EH (cell line): ENCODE results near the gene VPS8.

Experiments used
- DNase-seq: peaks from one replicate; pipeline ENCODE4 v3.0.0-alpha.2; 2015; ENCODE audit warnings: low read depth

VPS8 gene

DNA sequence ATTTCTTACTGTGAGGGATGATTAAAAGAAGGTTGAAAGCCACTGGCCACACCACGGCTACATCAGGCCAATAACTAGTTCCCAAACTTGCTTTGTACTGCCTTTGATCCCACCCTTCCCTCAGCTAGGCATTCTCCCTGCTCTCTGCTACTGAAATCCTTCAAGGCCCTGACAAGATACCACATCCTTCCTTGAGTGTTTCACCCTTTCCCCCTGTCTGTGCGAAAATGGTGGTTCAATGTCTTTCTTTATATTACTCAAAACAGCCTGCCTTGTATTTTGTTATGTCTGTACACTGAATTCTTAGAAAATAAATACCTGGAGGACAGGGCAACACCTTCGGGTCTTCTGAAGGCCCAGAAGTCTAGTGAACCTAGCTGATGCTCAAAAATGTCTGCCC, 932 bp upstream of the VPS8 start:
- no peak for DNase-seq

DNA sequence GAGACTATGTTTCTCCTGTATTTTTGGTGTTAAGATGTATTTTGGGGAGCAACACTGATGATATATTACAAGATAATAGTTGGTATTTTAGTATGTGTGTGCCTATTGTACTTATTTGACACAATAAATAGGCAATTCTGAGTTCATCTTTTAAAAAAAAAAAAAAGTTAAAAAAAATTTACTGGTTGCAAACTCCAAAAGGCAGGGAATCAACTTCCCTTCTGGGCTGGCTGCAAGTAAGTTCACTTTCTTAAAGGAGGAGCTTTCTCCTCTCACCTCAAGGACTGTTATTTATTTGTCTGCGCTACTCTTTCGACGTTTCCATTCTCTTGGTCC, 335 bp upstream of the VPS8 start:
- no peak for DNase-seq

DNA sequence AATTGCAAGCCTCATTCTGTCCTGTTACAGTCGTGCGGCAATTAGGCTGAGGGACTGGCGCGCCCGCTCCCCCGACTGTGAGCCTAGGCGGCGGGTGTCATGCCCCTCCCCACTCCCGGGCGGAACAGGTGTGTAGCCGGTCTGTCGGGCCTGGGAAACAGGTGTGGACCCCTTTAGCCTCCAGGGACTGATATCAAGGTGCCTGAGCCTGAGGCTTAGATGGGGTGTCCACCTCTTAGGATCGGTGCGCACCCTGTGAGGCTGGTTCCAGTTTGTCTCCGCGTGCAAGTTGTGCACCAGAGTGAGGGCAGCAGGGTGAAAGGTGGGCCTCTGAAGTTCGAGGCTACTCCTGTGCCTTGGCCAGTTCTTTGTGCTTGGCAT, 686 bp downstream of the VPS8 start:
- DNase-seq: no peak

DNA sequence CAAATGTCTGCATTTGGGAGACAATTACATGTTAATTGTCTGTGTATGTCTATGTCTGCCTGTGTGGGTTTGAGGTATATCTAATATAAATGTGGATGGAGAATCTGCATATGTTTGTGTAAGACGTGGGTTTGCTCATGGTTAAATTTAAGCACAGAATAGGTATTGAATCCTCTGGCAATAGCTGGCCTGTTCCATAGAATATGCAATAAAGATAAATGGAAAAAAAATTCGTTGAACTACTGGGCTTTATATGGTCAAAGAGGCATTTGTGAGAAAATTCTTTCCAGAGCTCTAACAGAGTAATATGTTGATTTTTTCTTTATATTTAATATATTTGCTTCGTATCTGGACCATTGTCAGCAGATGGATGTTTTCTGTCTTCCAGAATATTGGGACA, 1.4 kb downstream of the VPS8 start:
- DNase-seq: no peak

DNA sequence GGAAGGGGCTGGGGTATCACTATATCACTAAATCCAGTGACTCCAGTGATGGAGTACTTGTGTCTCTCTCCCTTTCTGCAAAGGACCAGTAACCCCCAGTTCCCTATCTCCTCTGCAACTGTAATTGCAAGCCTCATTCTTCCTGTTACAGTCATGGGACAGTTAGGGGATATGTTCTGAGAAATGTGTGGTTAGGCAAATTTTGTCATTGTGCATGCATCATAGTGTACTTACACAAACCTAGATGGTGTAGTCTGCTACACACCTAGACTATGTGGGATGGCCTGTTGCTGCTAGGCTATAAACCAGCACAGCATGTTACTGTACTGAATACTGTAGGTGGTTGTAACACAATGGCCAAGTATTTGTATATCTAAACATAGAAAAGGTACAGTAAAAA, 2.2 kb downstream of the VPS8 start:
- DNase-seq: peak; percentile 19

DNA sequence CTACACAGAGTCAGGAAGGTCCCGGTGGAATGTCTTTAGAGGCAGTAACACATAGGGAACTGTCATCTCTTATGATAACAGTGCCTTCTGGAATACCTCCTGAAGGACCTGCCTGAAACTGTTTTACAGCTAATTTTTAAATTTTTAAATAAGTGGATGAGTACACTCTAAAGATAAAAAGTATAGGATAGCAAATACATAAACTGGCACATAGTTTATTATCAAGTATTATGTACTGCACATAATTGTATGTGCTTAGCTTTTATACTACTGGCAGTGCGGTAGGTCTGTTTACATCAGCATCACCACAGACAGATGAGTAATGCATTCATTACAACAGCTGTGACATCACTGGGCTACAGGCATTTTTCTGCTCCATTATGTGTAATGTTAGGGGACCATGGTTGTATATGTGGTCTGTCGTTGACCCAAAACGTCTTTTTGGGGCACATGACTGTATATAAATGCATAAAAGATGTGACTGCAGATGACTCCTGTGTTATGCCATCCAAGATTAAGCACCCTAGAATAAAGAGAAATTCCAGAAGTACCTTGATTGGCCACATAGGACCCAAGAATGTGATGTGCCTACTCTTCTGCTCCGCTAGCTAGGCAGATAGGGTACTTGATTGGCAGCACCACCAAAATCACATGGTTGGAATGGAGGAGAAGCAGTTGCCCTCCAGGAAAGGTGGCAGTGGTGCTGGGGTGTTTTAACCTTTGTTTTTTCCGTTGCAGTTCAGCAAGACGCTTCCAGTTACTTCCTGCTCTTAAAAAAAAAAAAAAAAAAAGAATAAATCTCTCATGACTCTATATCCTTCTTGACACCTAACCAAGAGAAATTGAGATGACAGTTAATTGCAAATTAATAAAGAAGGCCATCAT, 3.3 kb downstream of the VPS8 start:
- peak; percentile 86 for DNase-seq

DNA sequence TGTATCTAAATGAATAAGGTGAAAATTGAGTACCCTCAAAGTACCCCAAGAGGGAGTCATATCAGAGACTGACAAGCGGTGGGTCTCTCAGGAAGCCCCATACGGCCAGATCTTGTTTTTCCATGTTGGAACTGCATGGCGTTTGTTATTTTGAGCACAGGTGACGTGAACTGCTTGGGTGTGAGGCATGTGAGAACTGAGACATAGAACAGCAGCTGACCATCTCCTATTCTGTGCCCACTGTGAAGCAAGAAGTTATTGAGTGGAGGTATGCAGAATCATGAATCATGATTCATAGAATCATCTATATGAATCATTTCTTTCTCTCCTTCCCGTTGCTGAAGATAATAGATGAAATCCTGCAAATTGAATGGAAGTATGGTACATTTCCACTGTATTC, 4.6 kb downstream of the VPS8 start:
- no peak for DNase-seq

DNA sequence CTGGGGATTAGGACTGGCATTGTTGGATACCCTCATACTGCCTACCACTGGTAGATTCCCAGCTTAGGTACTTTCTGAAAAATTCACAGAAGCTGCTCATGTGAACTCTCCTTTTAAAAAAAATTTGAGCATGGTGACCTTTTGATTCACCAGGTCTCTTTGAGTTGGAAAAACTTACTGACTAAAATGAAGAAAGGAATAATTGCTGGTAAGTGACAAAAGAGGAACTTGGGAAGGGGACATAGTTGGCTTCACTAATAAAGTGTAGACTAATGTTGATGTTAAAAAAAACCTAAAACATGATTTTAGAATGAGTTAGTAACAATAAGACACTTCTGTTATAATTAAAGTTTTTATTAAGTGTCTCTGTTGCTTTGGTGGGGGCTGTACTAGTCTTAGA, 8.6 kb downstream of the VPS8 start:
- no peak for DNase-seq

DNA sequence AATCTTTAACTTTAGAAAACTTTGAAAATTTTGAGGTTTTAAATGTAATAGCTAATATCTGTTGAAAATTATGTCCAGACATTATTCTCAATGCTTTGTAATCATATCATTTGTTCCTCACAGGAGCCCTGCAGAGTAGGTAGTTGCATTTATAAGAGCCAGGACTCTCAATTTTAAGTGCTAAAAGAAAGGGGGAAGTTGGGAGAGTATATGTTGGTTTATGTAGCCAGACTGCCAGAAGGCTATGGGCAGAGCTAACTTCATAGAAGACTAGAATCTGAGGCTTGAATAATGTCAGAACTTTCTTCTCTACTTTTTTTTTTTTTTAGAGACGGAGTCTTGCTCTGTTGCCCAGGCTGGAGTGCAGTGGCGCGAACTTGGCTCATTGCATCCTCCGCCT, 9.1 kb downstream of the VPS8 start:
- no peak for DNase-seq

DNA sequence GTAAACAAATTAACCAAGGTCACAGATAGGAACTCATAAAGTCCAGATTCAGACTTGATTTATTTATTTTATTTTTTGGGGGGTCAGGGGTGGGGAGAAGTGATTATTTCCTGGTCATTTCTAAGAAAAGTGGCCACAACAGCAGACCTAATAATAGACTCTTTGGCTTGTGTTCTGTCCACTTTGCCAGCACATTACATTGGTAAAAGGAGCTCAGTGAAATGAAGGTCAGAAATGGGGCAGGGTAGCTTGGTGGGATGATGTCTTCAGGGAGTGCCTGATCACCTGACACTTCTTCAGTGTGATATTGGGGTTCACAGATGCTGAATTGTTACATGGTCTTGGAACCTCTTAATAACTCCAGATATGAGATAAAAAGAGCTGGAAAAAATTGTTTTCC, 10.1 kb downstream of the VPS8 start:
- no peak for DNase-seq

DNA sequence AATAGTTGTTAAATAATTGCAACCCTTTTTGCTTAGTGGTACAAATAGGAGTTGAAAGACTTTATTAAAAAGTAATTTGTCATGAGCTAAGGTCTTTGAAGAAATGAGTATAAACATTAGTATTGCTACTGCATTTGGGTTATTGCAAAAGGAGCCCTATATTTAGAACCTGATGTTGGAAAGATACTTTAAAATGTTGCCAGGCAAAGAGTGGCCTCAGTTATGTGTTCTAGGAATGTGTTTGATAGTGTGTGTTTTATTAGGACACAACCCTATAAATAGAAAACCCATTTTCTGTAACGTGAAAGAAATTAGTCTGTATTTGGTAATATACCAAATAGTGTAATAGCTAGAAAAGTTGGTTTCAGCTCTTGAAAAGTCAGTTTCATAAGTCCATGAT, 10.7 kb downstream of the VPS8 start:
- DNase-seq: peak; percentile 60

DNA sequence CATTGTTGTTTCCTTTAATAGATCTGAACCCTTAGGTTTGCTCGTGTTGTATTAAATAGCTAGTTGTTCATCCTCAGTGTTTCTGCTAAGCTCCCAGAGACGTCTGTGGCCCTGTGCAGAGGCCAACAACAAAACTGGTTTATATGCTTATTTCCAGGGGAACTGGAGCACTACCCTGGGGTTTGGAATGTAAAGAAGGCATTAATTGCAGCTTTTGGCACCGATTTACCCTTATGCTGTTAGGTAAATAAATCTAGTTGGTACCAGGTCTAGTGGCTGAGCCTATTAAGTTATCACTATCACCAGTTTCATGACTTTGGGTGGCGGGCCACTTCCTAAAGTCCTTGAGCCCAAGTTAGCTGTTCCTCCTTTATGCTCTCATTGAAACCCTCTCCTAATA, 12.0 kb downstream of the VPS8 start:
- no peak for DNase-seq

DNA sequence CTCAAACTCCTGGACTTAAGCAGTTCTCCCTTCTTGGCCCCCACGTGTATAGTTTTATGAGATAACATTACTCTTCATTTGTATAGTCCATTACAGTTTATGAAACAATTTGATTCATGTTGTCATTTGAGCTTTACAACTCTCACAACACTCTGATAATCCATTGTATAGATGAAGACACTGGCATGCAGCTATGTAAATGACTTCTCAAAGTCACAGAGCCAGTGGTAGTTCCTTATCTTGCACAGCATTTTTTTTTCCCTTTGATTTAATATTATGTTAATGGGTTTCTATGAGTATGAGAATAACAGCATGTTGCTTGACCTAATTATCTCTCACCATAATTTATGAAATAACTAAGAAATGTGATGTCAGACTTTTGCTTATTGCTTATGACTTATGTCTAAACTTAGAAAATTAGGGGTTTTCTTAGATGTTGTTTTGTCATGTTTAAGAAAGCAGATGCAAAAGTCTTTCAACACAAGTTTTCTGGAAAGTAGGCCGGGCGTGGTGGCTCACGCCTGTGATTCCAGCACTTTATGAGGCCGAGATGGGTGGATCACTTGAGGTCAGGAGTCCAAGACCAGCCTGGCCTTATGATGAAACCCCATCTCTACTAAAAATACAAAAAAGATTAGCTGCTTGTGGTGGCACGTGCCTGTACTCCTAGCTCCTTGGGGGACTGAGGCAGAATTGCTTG, 13.3 kb downstream of the VPS8 start:
- DNase-seq: no peak

DNA sequence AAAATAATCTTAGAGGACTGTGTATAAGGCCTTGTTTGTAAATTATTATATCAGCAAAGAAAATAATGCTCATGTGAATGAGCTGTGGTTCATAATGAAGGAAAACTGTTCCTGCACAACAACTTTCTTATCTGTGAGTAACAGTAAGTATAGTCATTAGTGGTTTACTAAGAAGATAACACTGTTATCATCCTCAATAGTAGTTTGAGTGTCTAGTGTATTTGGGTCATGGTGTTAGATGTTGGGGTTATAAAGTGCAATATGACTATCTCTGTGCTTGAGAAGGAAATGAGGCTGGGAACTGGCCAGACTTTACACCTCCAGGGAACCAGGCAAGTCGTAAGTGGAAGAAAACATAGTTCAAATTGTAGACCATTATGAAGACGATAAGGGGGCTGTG, 15.6 kb downstream of the VPS8 start:
- DNase-seq: no peak

DNA sequence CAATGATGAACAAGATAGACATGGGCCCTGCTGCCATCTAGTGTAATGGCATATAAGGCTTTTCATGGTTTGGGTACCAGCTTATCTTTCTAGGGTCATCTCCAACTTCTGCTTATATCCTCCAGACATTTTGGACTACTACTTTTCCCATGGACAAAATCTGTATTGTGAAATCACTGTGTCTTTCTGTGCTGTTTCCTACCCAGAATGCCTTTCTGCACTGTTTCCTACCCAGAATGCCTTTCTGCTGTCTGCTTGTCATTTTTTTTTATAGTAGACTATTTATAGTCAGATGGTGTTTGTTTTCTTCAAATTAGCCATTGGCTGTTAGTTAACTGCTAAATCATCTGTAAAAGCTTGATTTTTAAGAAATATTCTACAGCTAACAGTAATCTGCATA, 20.1 kb downstream of the VPS8 start:
- DNase-seq: no peak

DNA sequence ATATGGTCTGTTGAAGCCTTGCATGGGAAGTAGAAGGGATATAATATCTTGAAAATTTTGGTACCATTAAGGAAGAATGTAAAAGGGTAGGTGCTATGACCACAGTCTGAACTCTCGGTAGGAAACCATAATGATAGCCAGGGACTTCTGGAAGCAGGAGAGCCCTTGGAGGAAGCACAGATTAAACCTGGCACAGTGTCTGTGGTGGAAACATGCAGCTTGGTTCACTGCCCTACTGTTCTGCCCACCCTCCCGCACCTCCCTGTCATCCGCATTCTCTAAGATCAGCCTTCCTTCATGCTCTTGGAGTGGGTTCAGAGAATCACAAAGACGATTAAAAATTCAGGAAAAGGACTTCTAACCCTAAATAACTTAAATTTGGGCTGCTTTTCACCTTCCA, 20.9 kb downstream of the VPS8 start:
- no peak for DNase-seq

DNA sequence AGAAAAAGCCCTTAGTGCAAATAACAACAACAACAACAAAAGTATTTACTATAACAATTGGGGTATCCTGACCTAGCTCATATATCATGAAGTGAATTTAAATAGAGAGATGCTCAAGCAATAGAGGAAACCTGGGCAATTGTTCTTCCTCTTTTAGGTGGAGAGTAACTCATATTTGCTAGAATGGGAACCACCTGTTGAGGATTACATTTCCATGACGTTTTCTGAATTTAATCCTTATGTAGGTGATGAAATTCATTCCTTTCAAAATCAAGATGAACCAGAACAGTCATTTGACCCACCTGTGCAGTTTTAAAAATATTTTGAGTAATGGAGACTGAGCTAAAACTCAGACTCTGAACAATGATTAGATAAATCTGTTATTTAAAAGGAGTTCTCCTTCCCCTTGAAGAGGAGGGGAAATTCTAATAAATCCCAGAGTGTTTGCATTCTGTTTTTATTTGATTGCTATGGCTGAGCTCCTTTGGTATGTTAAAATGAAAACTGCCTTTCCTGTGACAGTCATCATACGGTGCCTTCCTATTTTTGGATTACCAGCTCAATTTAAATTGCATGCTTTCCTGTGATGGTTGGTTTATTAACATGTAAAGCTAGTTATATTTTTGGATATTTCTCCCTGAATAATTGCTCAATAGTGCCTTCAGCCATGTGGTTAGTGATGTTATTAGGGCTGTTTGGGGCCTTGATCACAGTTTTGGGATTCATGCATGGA, 24.3 kb downstream of the VPS8 start:
- no peak for DNase-seq

DNA sequence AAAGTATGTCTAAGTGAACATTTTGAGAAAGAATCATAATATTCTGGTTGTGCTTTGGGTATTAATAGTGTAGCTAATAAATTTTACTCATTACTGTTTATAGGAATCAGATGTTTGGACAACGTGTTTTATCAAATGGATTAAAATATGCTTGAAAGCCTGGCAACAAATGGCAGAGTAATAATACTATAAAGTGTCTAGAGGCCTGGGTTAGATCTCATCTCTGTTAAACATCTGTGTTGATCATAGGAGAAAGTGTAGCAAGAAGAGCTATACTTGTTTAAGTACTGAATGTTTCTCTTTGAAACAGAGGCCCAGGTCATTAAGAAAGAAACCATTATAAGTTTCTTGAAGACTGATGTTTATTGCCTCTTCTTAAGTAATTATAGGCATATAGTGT, 30.5 kb downstream of the VPS8 start:
- DNase-seq: no peak

DNA sequence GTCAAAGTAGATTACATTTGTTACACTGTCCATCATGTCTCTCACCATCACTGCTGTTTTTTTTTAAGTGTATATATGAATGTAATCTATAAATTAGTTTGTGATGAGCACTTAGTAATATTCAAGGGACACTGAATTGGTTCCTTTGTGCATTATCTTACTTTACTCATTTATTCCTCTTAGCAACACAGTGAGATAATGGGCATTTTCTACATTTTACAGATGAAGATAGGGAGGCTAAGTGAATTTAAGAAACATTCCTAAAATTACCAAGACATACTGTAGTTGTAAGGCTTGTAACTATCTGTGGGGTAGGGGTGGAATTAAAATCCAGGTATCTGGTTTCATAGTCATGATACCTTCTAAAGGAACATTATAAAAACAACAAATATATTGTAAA, 33.9 kb downstream of the VPS8 start:
- DNase-seq: no peak

DNA sequence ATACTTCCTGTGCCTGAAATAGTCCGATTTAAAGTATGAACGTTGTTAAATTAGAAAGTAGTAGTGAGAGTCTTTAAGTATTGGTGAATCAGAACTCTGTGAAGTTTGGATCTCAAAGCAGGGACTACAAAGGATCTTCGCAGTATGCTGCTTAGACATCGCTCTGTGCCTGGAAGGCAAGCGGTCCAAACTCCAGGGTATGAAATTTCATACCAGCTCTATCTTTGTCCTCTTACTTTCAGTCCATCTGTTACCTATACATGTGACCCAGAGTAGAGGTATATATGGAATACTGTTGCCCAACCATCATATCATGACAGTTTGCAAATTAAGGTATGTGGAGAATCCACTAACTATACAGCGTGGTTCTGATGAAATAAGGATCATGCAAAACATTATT, 34.5 kb downstream of the VPS8 start:
- no peak for DNase-seq

DNA sequence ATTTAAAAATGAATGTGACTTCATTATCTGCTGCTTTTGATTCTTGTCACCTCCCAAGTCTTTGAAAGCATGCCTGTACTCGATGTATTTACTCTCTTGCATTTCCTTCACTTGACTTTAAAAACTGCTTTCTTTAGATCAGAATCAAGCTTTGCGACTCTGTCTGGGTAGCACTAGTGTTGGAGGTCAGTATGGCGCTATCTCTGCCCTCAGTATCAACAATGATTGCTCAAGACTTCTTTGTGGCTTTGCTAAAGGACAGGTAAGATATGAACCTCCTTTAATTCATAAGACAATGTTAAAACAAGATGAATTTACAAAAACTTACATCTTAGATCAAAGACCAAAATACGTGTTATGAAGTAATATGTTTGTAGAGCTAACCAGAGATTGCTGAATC, 37.0 kb downstream of the VPS8 start:
- no peak for DNase-seq

DNA sequence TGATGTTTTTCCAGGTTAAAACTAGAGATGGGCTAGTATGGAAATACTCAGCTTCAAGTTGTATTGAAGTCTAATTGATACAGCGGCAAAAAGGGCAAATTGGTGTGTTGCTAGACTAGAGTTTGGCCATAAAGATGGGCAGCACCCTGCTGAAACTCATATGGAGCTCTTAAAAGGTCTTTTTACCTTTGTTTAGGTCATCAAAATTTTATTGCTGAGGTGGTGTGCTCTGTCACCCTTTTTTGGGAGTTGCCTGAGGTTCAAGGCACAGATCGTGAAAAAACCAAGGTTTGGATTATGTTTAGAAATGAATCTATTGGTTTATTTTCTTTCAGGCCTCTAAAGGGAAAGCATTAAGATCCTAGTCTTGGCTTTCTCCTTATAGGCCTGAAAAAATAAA, 38.2 kb downstream of the VPS8 start:
- no peak for DNase-seq

DNA sequence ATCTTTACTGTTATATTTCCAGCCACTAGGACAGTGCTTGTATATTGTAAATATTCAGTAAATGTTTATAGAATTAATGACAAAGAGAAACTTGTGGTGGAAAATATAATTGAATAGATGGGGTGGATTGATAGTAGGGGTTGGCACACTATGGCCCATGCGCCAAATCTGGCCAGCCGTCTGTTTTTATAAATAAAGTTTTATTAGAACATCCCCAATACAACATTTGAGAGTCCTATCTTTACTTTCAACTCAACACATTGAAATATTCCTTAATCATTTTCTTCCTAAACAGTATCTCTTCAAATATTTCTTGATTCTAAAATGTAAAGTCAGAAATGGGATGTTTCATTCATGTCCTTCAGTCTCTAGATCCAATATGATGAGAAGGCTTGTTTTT, 45.1 kb downstream of the VPS8 start:
- DNase-seq: no peak
